ENCODE results near the gene MAS1L.

MAS1L gene

GRCh38 chr6:29502181-29502580 is 14.4 kb upstream of the MAS1L start:
- no peak overlapping the region for H3K4ac ChIP-seq (ENCODE audit: low read length)
- H3K27me3 ChIP-seq (ENCODE audit: control insufficient read depth in 3 of 3, insufficient read depth in 3 of 3, low read depth in 1 of 3, low read length in 3 of 3), result peaks cover 0 to 21% (median 0%) of the 10 kb centered on the region in 3 experiments
- no CpG with 5 or more reads among the region's 3 CpGs for WGBS, 2 donors (ENCODE audit: extremely low coverage in 2 of 2, insufficient read length in 2 of 2, insufficient replicate concordance in 1 of 2)
- H2BK12ac ChIP-seq (ENCODE audit: low read length), result no peak overlapping the region
- no peak overlapping the region for H2BK5ac ChIP-seq (ENCODE audit: low read length)
- no peak overlapping the region for H3K23ac ChIP-seq (ENCODE audit: low read depth, low read length, poor library complexity)
- H2AFZ ChIP-seq (ENCODE audit: low read length), result no peak overlapping the region
- no peak overlapping the region for H3K18ac ChIP-seq (ENCODE audit: low read length)
- no peaks in the 10 kb centered on the region for H3K36me3 ChIP-seq (replicated peaks in 1 of 2; ENCODE audit: control insufficient read depth in 2 of 2, insufficient read depth in 2 of 2, low read length in 2 of 2)
- no peak overlapping the region for H2BK120ac ChIP-seq (ENCODE audit: low read depth, low read length)
- no peak overlapping the region for H3K9ac ChIP-seq (ENCODE audit: low read depth, low read length, poor library complexity)
- no peak overlapping the region for H2AK5ac ChIP-seq (ENCODE audit: low read depth, low read length)
- no peak overlapping the region for H2BK15ac ChIP-seq (ENCODE audit: low read length)
- H3K27ac ChIP-seq (replicated peaks; ENCODE audit: low read length), result no peak overlapping the region
- no peak overlapping the region for H3K4me2 ChIP-seq (ENCODE audit: insufficient read depth, low read length, poor library complexity, severe bottlenecking)
- H3K79me1 ChIP-seq (ENCODE audit: low read depth, low read length), result no peaks in the 10 kb centered on the region
- no peak overlapping the region for H3K4me3 ChIP-seq (ENCODE audit: low read length in 2 of 2)
- no peak overlapping the region for H3K14ac ChIP-seq (ENCODE audit: low read length)
- H3K9me3 ChIP-seq (replicated peaks in 1 of 2; ENCODE audit: control insufficient read depth in 2 of 2, insufficient read depth in 1 of 2, low read depth in 1 of 2, low read length in 2 of 2), result no peaks in the 10 kb centered on the region
- H4K8ac ChIP-seq (ENCODE audit: low read depth, low read length), result no peak overlapping the region
- no peak for DNase-seq (ENCODE audit: low spot score)
- no peak overlapping the region for H4K91ac ChIP-seq (ENCODE audit: low read depth, low read length, poor library complexity)
- H3K4me1 ChIP-seq (ENCODE audit: control insufficient read depth in 2 of 2, insufficient read depth in 1 of 2, low read depth in 1 of 2, low read length in 2 of 2), result no peaks in the 10 kb centered on the region

GRCh38 chr6:29501106-29501505 is 13.3 kb upstream of the MAS1L start:
- no CpG with 5 or more reads among the region's 6 CpGs for WGBS, 2 donors (ENCODE audit: extremely low coverage in 2 of 2, insufficient read length in 2 of 2, insufficient replicate concordance in 1 of 2)
- Histone ChIP-seq H4K8ac (ENCODE audit: low read depth, low read length) (no peak overlapping the region), H3K36me3 (replicated peaks in 1 of 2; ENCODE audit: control insufficient read depth in 2 of 2, insufficient read depth in 2 of 2, low read length in 2 of 2) (no peaks in the 10 kb centered on the region), H2AK5ac (ENCODE audit: low read depth, low read length) (no peak overlapping the region), H3K9ac (ENCODE audit: low read depth, low read length, poor library complexity) (no peak overlapping the region), H3K23ac (ENCODE audit: low read depth, low read length, poor library complexity) (no peak overlapping the region), H3K4me1 (ENCODE audit: control insufficient read depth in 2 of 2, insufficient read depth in 1 of 2, low read depth in 1 of 2, low read length in 2 of 2) (no peaks in the 10 kb centered on the region), H3K4me2 (ENCODE audit: insufficient read depth, low read length, poor library complexity, severe bottlenecking) (no peak overlapping the region), H4K91ac (ENCODE audit: low read depth, low read length, poor library complexity) (no peak overlapping the region), H3K4me3 (ENCODE audit: low read length in 2 of 2) (no peak overlapping the region), H3K9me3 (replicated peaks in 1 of 2; ENCODE audit: control insufficient read depth in 2 of 2, insufficient read depth in 1 of 2, low read depth in 1 of 2, low read length in 2 of 2) (no peaks in the 10 kb centered on the region), H3K18ac (ENCODE audit: low read length) (no peak overlapping the region), H2BK120ac (ENCODE audit: low read depth, low read length) (no peak overlapping the region), H2BK5ac (ENCODE audit: low read length) (no peak overlapping the region), H2AFZ (ENCODE audit: low read length) (no peak overlapping the region), H2BK12ac (ENCODE audit: low read length) (no peak overlapping the region), H3K27ac (replicated peaks; ENCODE audit: low read length) (no peak overlapping the region), H3K14ac (ENCODE audit: low read length) (no peak overlapping the region), H2BK15ac (ENCODE audit: low read length) (no peak overlapping the region), H3K27me3 (ENCODE audit: control insufficient read depth in 3 of 3, insufficient read depth in 3 of 3, low read depth in 1 of 3, low read length in 3 of 3) (peaks cover 0 to 15% (median 0%) of the 10 kb centered on the region in 3 experiments), H3K4ac (ENCODE audit: low read length) (no peak overlapping the region), H3K79me1 (ENCODE audit: low read depth, low read length) (no peaks in the 10 kb centered on the region)
- DNase-seq (ENCODE audit: low spot score), result no peak

GRCh38 chr6:29500594-29500993 is 12.8 kb upstream of the MAS1L start:
- no peaks in the 10 kb centered on the region for H3K9me3 ChIP-seq (replicated peaks in 1 of 2; ENCODE audit: control insufficient read depth in 2 of 2, insufficient read depth in 1 of 2, low read depth in 1 of 2, low read length in 2 of 2)
- no CpG with 5 or more reads among the region's 8 CpGs for WGBS, 2 donors (ENCODE audit: extremely low coverage in 2 of 2, insufficient read length in 2 of 2, insufficient replicate concordance in 1 of 2)

GRCh38 chr6:29499704-29500103 is 11.9 kb upstream of the MAS1L start:
- H2BK5ac ChIP-seq (ENCODE audit: low read length), result no peak overlapping the region
- no peaks in the 10 kb centered on the region for H3K36me3 ChIP-seq (replicated peaks in 1 of 2; ENCODE audit: control insufficient read depth in 2 of 2, insufficient read depth in 2 of 2, low read length in 2 of 2)
- no peaks in the 10 kb centered on the region for H3K4me1 ChIP-seq (ENCODE audit: control insufficient read depth in 2 of 2, insufficient read depth in 1 of 2, low read depth in 1 of 2, low read length in 2 of 2)
- peaks cover 0 to 10% (median 0%) of the 10 kb centered on the region in 3 experiments for H3K27me3 ChIP-seq (ENCODE audit: control insufficient read depth in 3 of 3, insufficient read depth in 3 of 3, low read depth in 1 of 3, low read length in 3 of 3)
- H3K14ac ChIP-seq (ENCODE audit: low read length), result no peak overlapping the region
- H2BK12ac ChIP-seq (ENCODE audit: low read length), result no peak overlapping the region
- no peak overlapping the region for H3K27ac ChIP-seq (replicated peaks; ENCODE audit: low read length)
- H4K8ac ChIP-seq (ENCODE audit: low read depth, low read length), result no peak overlapping the region
- no CpG with 5 or more reads among the region's 5 CpGs for WGBS, 2 donors (ENCODE audit: extremely low coverage in 2 of 2, insufficient read length in 2 of 2, insufficient replicate concordance in 1 of 2)
- H3K4me2 ChIP-seq (ENCODE audit: insufficient read depth, low read length, poor library complexity, severe bottlenecking), result no peak overlapping the region
- H2AK5ac ChIP-seq (ENCODE audit: low read depth, low read length), result no peak overlapping the region
- H3K18ac ChIP-seq (ENCODE audit: low read length), result no peak overlapping the region
- no peaks in the 10 kb centered on the region for H3K79me1 ChIP-seq (ENCODE audit: low read depth, low read length)
- no peak overlapping the region for H3K23ac ChIP-seq (ENCODE audit: low read depth, low read length, poor library complexity)
- no peak overlapping the region for H2BK15ac ChIP-seq (ENCODE audit: low read length)
- no peak overlapping the region for H2BK120ac ChIP-seq (ENCODE audit: low read depth, low read length)
- H3K4ac ChIP-seq (ENCODE audit: low read length), result no peak overlapping the region
- no peaks in the 10 kb centered on the region for H3K9me3 ChIP-seq (replicated peaks in 1 of 2; ENCODE audit: control insufficient read depth in 2 of 2, insufficient read depth in 1 of 2, low read depth in 1 of 2, low read length in 2 of 2)
- H3K4me3 ChIP-seq (ENCODE audit: low read length in 2 of 2), result no peak overlapping the region
- H4K91ac ChIP-seq (ENCODE audit: low read depth, low read length, poor library complexity), result no peak overlapping the region
- no peak for DNase-seq (ENCODE audit: low spot score)
- H3K9ac ChIP-seq (ENCODE audit: low read depth, low read length, poor library complexity), result no peak overlapping the region
- H2AFZ ChIP-seq (ENCODE audit: low read length), result no peak overlapping the region

More at GRCh38 chr6:29500594-29500993, 12.8 kb upstream of the MAS1L start:
- DNase-seq (ENCODE audit: low spot score), result no peak
- no peak overlapping the region for H4K8ac ChIP-seq (ENCODE audit: low read depth, low read length)
- no peak overlapping the region for H3K23ac ChIP-seq (ENCODE audit: low read depth, low read length, poor library complexity)
- H3K79me1 ChIP-seq (ENCODE audit: low read depth, low read length), result no peaks in the 10 kb centered on the region
- H3K4me2 ChIP-seq (ENCODE audit: insufficient read depth, low read length, poor library complexity, severe bottlenecking), result no peak overlapping the region
- peaks cover 0 to 12% (median 0%) of the 10 kb centered on the region in 3 experiments for H3K27me3 ChIP-seq (ENCODE audit: control insufficient read depth in 3 of 3, insufficient read depth in 3 of 3, low read depth in 1 of 3, low read length in 3 of 3)
- no peak overlapping the region for H4K91ac ChIP-seq (ENCODE audit: low read depth, low read length, poor library complexity)
- no peak overlapping the region for H3K18ac ChIP-seq (ENCODE audit: low read length)
- no peak overlapping the region for H3K27ac ChIP-seq (replicated peaks; ENCODE audit: low read length)
- no peak overlapping the region for H2BK12ac ChIP-seq (ENCODE audit: low read length)
- H3K4me1 ChIP-seq (ENCODE audit: control insufficient read depth in 2 of 2, insufficient read depth in 1 of 2, low read depth in 1 of 2, low read length in 2 of 2), result no peaks in the 10 kb centered on the region
- H2AFZ ChIP-seq (ENCODE audit: low read length), result no peak overlapping the region
- H2BK120ac ChIP-seq (ENCODE audit: low read depth, low read length), result no peak overlapping the region
- no peaks in the 10 kb centered on the region for H3K36me3 ChIP-seq (replicated peaks in 1 of 2; ENCODE audit: control insufficient read depth in 2 of 2, insufficient read depth in 2 of 2, low read length in 2 of 2)
- H3K4me3 ChIP-seq (ENCODE audit: low read length in 2 of 2), result no peak overlapping the region
- no peak overlapping the region for H3K4ac ChIP-seq (ENCODE audit: low read length)
- H3K9ac ChIP-seq (ENCODE audit: low read depth, low read length, poor library complexity), result no peak overlapping the region
- no peak overlapping the region for H2BK15ac ChIP-seq (ENCODE audit: low read length)
- no peak overlapping the region for H2BK5ac ChIP-seq (ENCODE audit: low read length)
- no peak overlapping the region for H3K14ac ChIP-seq (ENCODE audit: low read length)
- no peak overlapping the region for H2AK5ac ChIP-seq (ENCODE audit: low read depth, low read length)

Data from neuronal stem cell (in vitro differentiated cells).